Measurements from ENCODE around the gene LZTS3.

Gene LZTS3

GRCh38 chr20:3166338-3166912 is 6.9 kb downstream of the LZTS3 start:
- no peak for TF ChIP-seq CTCF (IDR thresholded peaks at IDR 0.05; ENCODE audit: low read depth, low read length)
- in situ Hi-C loops (cut with HindIII; ENCODE audit: low sequenced_read_pairs), result no loop called here
- H3K4me3 ChIP-seq (ENCODE audit: low read depth, low read length), result no peak overlapping the region
- no peak for DNase-seq (ENCODE audit: low read depth, low spot score)

GRCh38 chr20:3165473-3166337 is 7.6 kb downstream of the LZTS3 start:
- no peak for TF ChIP-seq CTCF (IDR thresholded peaks at IDR 0.05; ENCODE audit: low read depth, low read length)
- DNase-seq (ENCODE audit: low read depth, low spot score), result peak; percentile 14
- in situ Hi-C loops (cut with HindIII; ENCODE audit: low sequenced_read_pairs), result no loop called here
- H3K4me3 ChIP-seq (ENCODE audit: low read depth, low read length), result no peak overlapping the region

- DNase-seq (ENCODE audit: low read depth, low spot score), result no peak
- H3K4me3 ChIP-seq (ENCODE audit: low read depth, low read length), result no peak overlapping the region
- in situ Hi-C loops (cut with HindIII; ENCODE audit: low sequenced_read_pairs), result no loop called here
- no peak for TF ChIP-seq CTCF (IDR thresholded peaks at IDR 0.05; ENCODE audit: low read depth, low read length)
Measured at GRCh38 chr20:3164763-3165410, 8.5 kb downstream of the LZTS3 start.

- in situ Hi-C loops (cut with HindIII; ENCODE audit: low sequenced_read_pairs), result no loop called here
- no peak for TF ChIP-seq CTCF (IDR thresholded peaks at IDR 0.05; ENCODE audit: low read depth, low read length)
- no peak for DNase-seq (ENCODE audit: low read depth, low spot score)
- H3K4me3 ChIP-seq (ENCODE audit: low read depth, low read length), result no peak overlapping the region
Measured at GRCh38 chr20:3164043-3164762, 9.1 kb downstream of the LZTS3 start.

GRCh38 chr20:3163099-3164042 is 10.0 kb downstream of the LZTS3 start:
- H3K4me3 ChIP-seq (ENCODE audit: low read depth, low read length), result no peak overlapping the region
- no peak for TF ChIP-seq CTCF (IDR thresholded peaks at IDR 0.05; ENCODE audit: low read depth, low read length)
- in situ Hi-C loops (cut with HindIII; ENCODE audit: low sequenced_read_pairs), result no loop called here
- DNase-seq (ENCODE audit: low read depth, low spot score), result no peak
